ENCODE measurements around the gene C1QTNF6.

C1QTNF6 gene

GRCh38 chr22:37186997-37187522 is 987 bp downstream of the C1QTNF6 start:
- FAIRE-seq, result no peak

- FAIRE-seq, result peak; percentile 25
Observed at GRCh38 chr22:37186228-37186996, 1.6 kb downstream of the C1QTNF6 start.

GRCh38 chr22:37185646-37186227 is 2.3 kb downstream of the C1QTNF6 start:
- FAIRE-seq, result no peak

- FAIRE-seq, result no peak
Observed at GRCh38 chr22:37184816-37185541, 3.1 kb downstream of the C1QTNF6 start.

- no peak for FAIRE-seq
Observed at GRCh38 chr22:37184380-37184755, 3.7 kb downstream of the C1QTNF6 start.

- no peak for FAIRE-seq
Observed at GRCh38 chr22:37183432-37184379, 4.3 kb downstream of the C1QTNF6 start.

GRCh38 chr22:37182949-37183245 is 5.2 kb downstream of the C1QTNF6 start:
- no peak for FAIRE-seq

GRCh38 chr22:37182101-37182948 is 5.7 kb downstream of the C1QTNF6 start:
- FAIRE-seq, result no peak

GRCh38 chr22:37181681-37182080 is 6.4 kb downstream of the C1QTNF6 start:
- no peak for FAIRE-seq

- no peak for FAIRE-seq
Observed at GRCh38 chr22:37180531-37181231, 7.4 kb downstream of the C1QTNF6 start.

GRCh38 chr22:37179622-37180420 is 8.2 kb downstream of the C1QTNF6 start:
- no peak for FAIRE-seq

- no peak for FAIRE-seq
Observed at GRCh38 chr22:37179126-37179470, 8.9 kb downstream of the C1QTNF6 start.

GRCh38 chr22:37178350-37179125 is 9.5 kb downstream of the C1QTNF6 start:
- no peak for FAIRE-seq

GRCh38 chr22:37177755-37178154 is 10.3 kb downstream of the C1QTNF6 start:
- FAIRE-seq, result no peak

- no peak for FAIRE-seq
Observed at GRCh38 chr22:37177221-37177620, 10.8 kb downstream of the C1QTNF6 start.

GRCh38 chr22:37176464-37177061 is 11.5 kb downstream of the C1QTNF6 start:
- no peak for FAIRE-seq

- FAIRE-seq, result no peak
Observed at GRCh38 chr22:37175414-37176281, 12.4 kb downstream of the C1QTNF6 start.

GRCh38 chr22:37174964-37175363 is 13.1 kb downstream of the C1QTNF6 start:
- no peak for FAIRE-seq
